Stimulated activated CD4-positive, alpha-beta T cell treated with anti-CD3 and anti-CD28 coated beads, Interleukin-4, amount 100 ng/mL, for 24 hours (primary cell): Measurements from ENCODE around the gene ZSCAN1.

ENCODE experiments used
- DNase-seq: peaks from one replicate; pipeline ENCODE4 v3.0.0-alpha.2; 2020

The ZSCAN1 gene

DNA sequence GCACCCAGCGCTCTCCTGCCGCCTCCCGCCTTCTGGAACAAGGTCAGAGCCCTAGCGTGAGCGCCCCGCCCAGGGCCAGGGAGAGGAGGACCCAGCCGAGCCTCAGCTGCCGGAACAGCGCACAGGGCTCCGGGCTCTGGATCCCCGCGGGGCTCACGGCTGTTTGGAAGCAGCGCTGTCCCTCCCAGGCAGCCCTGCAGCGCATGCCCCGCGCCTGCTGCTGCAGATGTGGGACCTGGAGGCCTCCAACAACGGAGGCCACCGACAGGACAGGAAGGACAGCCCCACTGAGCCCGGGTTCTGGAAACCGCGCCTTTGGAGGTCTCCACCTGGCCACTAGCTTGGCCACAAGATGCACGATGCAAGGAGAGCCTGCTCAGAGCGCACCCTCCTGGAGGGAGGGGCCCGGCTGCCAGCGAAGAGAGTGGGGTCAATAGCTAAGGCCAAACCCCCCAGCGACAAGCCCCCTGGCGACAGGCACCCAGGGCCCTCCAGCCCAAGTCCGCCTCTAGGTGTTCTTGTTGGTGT is 51.6 kb downstream of the ZSCAN1 start:
- no peak for DNase-seq

DNA sequence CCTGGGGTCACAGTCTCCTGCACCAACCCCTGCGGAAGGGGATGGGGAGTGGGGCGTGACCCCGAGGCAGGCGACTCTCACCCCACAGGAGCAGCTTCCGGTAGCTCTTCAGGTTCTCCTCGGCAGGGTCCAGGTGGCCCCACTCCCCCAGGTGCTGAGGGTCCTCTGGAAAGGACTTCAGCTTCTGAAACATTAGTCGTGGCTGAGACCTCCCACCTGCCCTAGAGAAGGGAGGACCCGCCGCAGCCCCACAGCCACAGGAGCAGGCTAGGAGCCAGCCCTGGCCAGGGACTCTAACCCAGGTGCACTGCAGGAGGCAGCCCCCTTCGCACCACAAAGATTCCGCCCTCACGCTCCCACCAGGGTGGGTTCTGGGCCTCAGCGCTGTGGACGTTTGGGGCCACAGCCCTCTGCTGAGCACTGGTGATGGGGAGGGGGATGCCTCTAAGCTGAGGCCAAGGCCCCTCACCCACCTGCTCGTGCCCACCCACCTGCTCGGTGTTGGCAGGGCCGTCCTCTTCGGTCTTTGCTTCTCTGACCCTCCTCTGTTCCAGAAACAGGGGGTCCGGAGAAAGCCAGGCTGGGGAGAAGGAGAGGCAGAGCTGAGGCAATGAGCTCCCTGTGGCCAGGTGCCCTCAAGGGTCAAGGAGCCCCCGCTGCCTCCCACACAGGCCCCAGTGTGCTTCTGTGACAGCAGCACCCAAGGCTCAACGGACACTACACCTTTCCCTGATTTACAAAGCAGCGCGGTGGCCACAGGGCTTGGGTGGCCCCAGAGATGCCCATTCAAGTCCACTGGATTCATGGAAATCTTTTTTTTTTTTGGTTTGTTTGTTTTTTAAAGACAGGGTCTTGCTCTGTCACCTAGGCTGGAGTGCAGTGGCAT is 53.2 kb downstream of the ZSCAN1 start:
- DNase-seq = no peak

DNA sequence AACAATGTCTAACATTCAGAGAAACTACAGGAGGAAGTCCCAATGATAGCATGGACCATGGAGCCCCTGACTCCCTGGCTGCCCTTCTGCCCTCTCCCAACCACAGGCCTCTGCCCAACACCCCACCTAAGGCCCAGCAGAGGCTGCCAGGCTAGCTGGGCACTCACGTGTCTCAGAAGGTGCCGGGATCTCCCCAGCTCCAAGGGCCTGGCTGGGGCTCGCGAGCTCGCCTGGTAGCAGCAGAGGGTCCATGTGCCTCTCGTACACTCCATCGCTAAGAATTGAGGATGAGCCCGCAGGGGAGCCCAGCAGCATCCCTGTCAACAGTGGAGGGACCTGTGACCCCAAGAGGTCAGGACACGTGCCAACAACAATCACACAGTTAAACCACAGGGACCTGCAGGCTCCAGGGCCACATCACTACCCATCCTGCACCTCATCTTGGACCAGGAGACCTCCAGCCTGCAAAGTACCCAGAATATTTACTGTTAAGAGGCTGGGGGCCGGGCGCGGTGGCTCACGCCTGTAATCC is 54.8 kb downstream of the ZSCAN1 start:
- no peak for DNase-seq

DNA sequence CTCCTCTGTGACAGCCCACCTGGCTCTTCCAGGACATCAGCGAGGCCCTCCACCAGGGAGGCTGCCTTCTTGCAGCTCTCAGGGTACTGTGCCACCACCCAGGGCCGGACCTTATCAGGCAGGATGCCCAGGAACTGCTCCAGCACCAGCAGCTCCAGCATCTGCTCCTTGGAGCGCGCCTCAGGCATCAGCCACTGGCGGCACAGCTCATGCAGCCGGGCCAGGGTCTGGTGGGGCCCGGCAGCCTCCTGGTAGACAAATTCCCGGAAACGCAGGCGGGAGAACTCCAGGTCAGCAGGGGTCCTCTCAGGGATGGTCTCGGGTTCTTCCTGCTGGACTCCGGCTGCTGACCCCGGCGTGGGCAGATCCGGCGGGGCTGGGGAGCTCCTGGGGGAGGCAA is 56.0 kb downstream of the ZSCAN1 start:
- DNase-seq = no peak

DNA sequence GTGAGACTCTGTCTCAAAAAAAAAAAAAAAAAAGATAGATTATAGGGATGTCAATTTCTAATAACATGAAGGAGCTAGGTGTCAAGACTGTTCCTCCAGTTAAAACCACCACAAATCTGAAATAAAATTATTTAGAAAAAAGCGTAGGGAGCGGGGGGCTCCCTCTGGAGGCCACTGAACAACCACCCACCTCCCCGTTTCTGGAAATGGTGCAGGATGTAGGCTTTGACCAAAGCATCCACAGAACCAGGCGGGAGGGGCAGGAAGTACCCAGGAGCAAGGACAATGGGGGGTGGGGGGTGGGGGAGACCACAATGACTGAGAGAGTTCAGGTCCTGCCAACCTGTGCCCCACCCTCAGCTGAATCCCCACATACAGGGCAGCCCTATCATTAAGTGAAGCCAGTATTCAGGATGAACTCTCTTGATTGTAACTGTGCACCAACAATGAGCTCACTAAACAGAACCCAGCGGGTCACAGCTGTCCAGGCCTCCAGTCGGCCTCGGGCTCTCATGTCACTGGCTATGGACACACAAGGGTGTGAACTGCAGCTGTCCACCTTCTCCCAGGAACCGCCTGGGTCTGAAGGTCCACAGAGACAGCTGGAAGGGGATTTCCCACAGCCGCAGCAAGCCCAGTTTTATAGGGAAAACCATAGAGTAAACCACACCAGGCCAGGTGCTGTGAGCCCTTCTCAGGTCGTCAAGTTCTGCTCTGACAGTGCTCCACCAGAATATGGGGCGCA is 57.6 kb downstream of the ZSCAN1 start:
- no peak for DNase-seq

DNA sequence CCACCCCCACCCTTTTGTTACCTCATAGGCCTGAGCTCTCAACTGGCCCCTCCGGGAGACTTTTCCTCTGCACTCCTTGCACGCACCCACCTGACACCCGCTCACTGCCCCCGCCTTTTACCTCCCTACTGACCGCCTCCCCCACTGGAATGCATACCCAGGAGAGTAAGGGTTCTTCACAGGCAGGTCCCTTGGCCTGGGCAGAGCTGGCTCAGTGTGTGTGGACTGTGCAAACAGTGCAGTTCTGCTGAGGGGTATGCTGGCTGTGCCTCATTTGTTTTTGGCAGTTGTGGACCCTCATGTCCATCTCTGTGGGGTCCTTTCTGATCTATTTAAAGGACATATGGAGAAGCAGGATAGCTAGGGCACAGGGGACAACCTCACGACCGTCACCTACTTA is 59.2 kb downstream of the ZSCAN1 start:
- no peak for DNase-seq

DNA sequence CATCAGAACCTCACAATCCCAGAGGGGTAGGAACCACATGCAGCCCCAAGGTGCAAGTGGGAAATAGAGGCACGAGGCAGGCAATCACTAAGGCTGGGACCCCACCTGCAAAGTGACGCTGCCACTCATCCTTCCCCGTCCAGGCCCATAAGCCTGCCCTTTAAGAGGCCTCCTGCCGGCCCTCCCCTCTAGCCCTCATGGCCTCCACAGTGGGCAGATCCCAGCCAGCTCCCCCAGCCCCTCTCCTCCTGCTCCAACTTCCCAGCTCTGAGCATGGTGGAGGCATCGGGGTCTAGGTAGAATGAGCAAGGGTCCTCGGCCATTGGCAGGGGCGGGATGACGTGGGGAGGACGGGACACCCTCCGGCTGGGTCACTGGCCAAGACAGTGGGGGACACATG is 61.5 kb downstream of the ZSCAN1 start:
- DNase-seq = no peak

DNA sequence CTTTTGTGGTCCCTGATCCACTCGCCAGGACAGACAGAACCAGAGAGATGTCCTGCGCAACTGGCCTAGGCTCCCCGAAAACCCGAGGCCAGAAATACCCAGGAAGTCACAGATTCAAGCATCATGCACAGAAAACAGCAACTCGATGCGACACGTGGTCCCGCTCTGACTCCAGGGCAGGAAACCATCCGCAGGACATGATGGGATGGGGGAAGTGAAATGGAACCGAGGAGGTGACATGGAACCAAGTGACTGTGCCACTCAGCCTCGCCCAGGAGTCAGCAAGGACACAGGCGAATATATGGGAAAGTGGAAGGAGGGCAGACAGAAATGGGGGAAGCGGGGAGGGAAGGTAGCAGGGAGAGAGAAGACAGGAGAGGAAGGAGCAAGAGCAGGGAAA is 63.1 kb downstream of the ZSCAN1 start:
- DNase-seq = no peak

DNA sequence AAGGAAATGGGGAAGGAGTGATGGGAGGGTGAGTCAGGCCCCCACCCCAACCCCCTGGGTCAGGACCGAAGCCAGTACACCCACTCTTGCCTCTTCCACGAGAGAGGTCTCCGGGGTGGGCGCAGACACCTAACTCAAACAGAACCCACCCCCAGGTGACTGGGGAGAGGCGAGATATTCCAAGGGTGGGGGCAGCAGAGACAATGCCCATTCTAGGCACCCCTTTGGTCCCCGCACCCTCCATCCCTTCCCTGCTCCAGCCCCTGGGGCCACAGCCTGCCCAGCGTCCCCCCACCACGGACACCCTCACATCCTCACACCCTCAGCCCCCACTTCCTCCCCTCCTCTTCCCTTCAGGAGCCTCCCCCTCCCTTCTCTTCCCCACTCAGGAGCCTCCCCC is 63.5 kb downstream of the ZSCAN1 start:
- no peak for DNase-seq

DNA sequence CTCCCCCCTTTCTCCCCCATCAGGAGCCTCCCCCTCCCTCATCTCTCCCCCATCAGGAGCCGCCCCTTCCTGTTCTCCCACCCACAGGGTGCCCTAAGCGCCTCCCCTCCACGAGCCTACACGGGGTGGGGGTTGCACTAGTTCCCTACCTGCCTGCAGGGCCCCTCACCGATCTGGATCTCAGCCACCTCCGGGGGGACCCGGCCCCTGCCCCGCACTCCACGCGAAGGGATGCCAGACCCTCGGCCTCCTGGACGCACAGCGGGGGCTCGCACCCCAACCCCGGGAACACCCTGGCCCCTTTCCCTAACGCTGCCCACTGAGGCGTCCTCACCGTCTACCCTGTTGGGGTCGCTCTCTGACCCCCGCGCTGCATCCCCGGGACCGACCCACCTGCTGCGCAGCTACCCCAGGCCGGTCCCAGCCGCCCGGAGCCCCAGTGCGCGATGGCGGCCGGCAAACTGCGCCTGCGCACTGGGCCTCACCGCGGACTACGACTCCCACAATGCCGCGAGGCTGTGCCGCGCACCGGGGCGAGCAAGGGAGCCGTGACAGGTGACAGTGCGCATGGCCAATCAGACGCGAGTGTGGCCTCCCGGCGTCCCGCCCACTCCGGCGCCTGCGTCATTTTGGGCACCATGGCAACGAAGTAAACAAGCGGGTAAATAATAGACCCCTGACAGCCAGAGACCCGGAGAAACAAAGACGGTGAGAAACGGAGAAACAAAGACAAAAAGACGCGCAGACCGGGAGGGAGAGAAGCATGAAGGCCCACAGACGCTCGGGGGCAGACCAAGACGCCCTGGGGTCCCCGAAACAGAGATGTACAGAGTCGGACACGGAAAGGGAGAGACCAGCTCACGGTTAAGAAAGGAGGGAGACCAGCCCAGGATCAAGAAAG is 64.2 kb downstream of the ZSCAN1 start, which contains the start of gene ZSCAN18:
ZSCAN18 (minus strand) TSS at position 451 of the 901 bp plus-strand sequence. CDS start 7,964 bp downstream, outside the sequence.
- DNase-seq = peak; percentile 96

DNA sequence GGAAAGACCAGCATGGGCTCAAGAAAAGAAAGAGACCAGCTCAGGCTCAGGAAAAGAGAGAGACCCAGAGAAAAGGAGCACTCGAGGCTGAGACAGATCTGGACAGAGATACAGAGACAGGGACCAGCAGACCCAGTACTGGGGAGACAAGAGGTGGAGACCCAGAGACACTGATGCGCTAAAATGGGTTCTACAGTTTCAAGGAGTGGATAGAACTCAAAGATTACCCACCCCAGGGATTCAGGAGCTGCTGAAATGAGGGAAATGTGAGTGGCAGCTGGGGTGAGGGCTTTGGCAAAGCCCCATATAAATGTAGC is 64.8 kb downstream of the ZSCAN1 start:
- DNase-seq = no peak
